NCI-H2107 treated with DMSO at 0.1 percent for 48 hours (cell line): ENCODE measurements around the gene ACTR6.
"Not testable (repeated sequence)": the region's sequence is repeated elsewhere in the genome, so short reads cannot be mapped to it uniquely, and the experiment has no call there.

Source experiments
- DNase-seq: peaks from one replicate; lab custom pipeline; 2025; ENCODE audit not compliant: unreplicated experiment; lab: John Stamatoyannopoulos, UW

The ACTR6 gene

GRCh38 chr12:100184549-100185145, 16.0 kb upstream of the ACTR6 start:
- no peak for DNase-seq

GRCh38 chr12:100185361-100185894, 15.2 kb upstream of the ACTR6 start:
- no peak for DNase-seq

- no peak for DNase-seq
Observed at GRCh38 chr12:100186071-100186470, 14.5 kb upstream of the ACTR6 start.

- DNase-seq = no peak
Observed at GRCh38 chr12:100187068-100187467, 13.5 kb upstream of the ACTR6 start.

- no peak for DNase-seq
Observed at GRCh38 chr12:100187857-100188519, 12.6 kb upstream of the ACTR6 start.

- DNase-seq = not testable (repeated sequence)
Observed at GRCh38 chr12:100188888-100189635, 11.6 kb upstream of the ACTR6 start.

- no peak for DNase-seq
Observed at GRCh38 chr12:100189636-100190394, 10.8 kb upstream of the ACTR6 start.

GRCh38 chr12:100193085-100193484, 7.5 kb upstream of the ACTR6 start:
- DNase-seq = no peak

GRCh38 chr12:100197486-100197885, 3.1 kb upstream of the ACTR6 start:
- DNase-seq = no peak

- peak; percentile 18 for DNase-seq
Observed at GRCh38 chr12:100199023-100199346, 1.6 kb upstream of the ACTR6 start.

GRCh38 chr12:100199347-100200149, 1.1 kb upstream of the ACTR6 start:
- DNase-seq = peak; percentile 65

- no peak for DNase-seq
Observed at GRCh38 chr12:100201604-100202423, 1.2 kb downstream of the ACTR6 start.

- DNase-seq = no peak
Observed at GRCh38 chr12:100207311-100207710, 6.7 kb downstream of the ACTR6 start.

GRCh38 chr12:100208834-100209233, 8.2 kb downstream of the ACTR6 start:
- DNase-seq = no peak

GRCh38 chr12:100211698-100212097, 11.1 kb downstream of the ACTR6 start:
- no peak for DNase-seq

- no peak for DNase-seq
Observed at GRCh38 chr12:100213016-100213891, 12.6 kb downstream of the ACTR6 start.

- DNase-seq = no peak
Observed at GRCh38 chr12:100214518-100214917, 13.9 kb downstream of the ACTR6 start.

GRCh38 chr12:100215209-100215608, 14.6 kb downstream of the ACTR6 start:
- DNase-seq = no peak

- DNase-seq = no peak
Observed at GRCh38 chr12:100216337-100216736, 15.7 kb downstream of the ACTR6 start.
